ENCODE measurements around the gene ITPRIPL1. TPM values are rescaled to one million over a fixed set of nuclear protein-coding genes. Genes with fewer than 3 reads are reported as not detected.

Gene ITPRIPL1
- total RNA-seq, 4 donors from 2014 or later, result 0.27 to 1.0 (median 0.89) TPM; not detected in 1

DNA sequence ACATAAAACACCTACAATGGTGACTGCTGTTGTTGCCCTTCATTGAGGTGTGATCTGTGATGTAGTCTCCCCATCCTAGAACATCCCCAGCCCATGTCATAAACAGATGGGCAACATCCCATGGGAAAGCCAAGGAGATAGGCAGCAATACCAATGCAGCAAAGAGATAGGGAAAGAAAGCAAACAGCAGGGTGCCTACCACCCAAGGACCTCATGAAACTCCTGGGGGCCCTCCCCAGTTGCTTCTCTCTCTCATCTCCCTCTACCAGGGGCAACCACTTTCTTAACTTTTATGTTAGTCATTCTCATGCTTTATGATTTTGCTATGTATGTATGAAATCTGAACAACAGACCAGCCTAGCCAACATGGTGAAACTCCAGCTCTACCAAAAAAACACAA lies 8.1 kb upstream of the ITPRIPL1 start:
- Histone ChIP-seq H3K4me3 (no peak overlapping the region), H3K9me3 (no peaks in the 10 kb centered on the region), H3K27me3 (peaks cover 55% of the 10 kb centered on the region), H3K27ac (no peak overlapping the region), H3K4me1 (peaks cover 0 to 15% (median 2%) of the 10 kb centered on the region in 3 donors), H3K36me3 (no peaks in the 10 kb centered on the region)
- no peak for ATAC-seq
- TF ChIP-seq POLR2A (IDR thresholded peaks at IDR 0.05), result no peak
- TF ChIP-seq POLR2AphosphoS5 (IDR thresholded peaks at IDR 0.05), result no peak
- TF ChIP-seq, protein P1, sequence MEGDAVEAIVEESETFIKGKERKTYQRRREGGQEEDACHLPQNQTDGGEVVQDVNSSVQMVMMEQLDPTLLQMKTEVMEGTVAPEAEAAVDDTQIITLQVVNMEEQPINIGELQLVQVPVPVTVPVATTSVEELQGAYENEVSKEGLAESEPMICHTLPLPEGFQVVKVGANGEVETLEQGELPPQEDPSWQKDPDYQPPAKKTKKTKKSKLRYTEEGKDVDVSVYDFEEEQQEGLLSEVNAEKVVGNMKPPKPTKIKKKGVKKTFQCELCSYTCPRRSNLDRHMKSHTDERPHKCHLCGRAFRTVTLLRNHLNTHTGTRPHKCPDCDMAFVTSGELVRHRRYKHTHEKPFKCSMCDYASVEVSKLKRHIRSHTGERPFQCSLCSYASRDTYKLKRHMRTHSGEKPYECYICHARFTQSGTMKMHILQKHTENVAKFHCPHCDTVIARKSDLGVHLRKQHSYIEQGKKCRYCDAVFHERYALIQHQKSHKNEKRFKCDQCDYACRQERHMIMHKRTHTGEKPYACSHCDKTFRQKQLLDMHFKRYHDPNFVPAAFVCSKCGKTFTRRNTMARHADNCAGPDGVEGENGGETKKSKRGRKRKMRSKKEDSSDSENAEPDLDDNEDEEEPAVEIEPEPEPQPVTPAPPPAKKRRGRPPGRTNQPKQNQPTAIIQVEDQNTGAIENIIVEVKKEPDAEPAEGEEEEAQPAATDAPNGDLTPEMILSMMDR (IDR thresholded peaks at IDR 0.05), result no peak
- TF ChIP-seq EP300 (IDR thresholded peaks at IDR 0.05), result no peak

- peaks cover 61% of the 10 kb centered on the region for H3K27me3 ChIP-seq
- H3K9me3 ChIP-seq, result no peaks in the 10 kb centered on the region
- peaks cover 0 to 19% (median 2%) of the 10 kb centered on the region in 3 donors for H3K4me1 ChIP-seq
- TF ChIP-seq POLR2AphosphoS5 (IDR thresholded peaks at IDR 0.05) (no peak), EP300 (IDR thresholded peaks at IDR 0.05) (no peak), POLR2A (IDR thresholded peaks at IDR 0.05) (no peak)
- TF ChIP-seq, protein P1 (IDR thresholded peaks at IDR 0.05), result no peak
- no peak for ATAC-seq
- WGBS, 2 donors (ENCODE audit: low coverage in 1 of 2), result 100% methylated on average over 2 of the region's 4 CpGs; no CpG with 5 or more reads in 1 of the 2 donors
- no peak overlapping the region for H3K27ac ChIP-seq
- H3K4me3 ChIP-seq, result no peak overlapping the region
- H3K36me3 ChIP-seq, result no peaks in the 10 kb centered on the region
Observed at GRCh38 chr2:96317584-96317997, 7.5 kb upstream of the ITPRIPL1 start.

DNA sequence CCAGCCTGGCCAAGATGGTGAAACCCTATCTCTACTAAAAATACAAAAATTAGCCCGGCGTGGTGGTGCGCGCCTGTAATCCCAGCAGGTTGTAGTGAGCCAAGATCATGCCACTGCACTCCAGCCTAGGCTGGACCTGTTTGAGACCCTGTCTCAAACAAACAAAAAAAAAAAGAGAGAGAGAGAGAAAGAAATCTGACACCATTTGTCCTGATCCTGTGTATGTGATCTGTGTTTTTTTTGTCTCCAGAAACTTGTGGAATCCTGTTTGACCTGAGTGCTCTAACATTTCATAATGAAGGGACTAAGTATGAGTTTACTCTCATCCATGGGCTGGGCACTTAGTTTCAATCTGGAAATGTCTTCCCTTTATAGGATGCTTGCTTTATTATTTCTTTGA lies 6.4 kb upstream of the ITPRIPL1 start:
- TF ChIP-seq, protein P1 (IDR thresholded peaks at IDR 0.05), result no peak
- TF ChIP-seq EP300 (IDR thresholded peaks at IDR 0.05), result no peak
- TF ChIP-seq POLR2A (IDR thresholded peaks at IDR 0.05), result no peak
- no peak for TF ChIP-seq POLR2AphosphoS5 (IDR thresholded peaks at IDR 0.05)
- Histone ChIP-seq H3K4me3 (no peak overlapping the region), H3K9me3 (no peaks in the 10 kb centered on the region), H3K27ac (no peak overlapping the region), H3K27me3 (peaks cover 72% of the 10 kb centered on the region), H3K36me3 (no peaks in the 10 kb centered on the region), H3K4me1 (peaks cover 0 to 19% (median 2%) of the 10 kb centered on the region in 3 donors)
- WGBS, 2 donors (ENCODE audit: low coverage in 1 of 2), result 88 to 100% methylated on average over 3 to 4 of the region's 4 CpGs
- no peak for ATAC-seq

- WGBS, 2 donors (ENCODE audit: low coverage in 1 of 2), result 71 to 88% methylated on average over 1 of the region's 1 CpG
- Histone ChIP-seq H3K36me3 (no peaks in the 10 kb centered on the region), H3K4me3 (no peak overlapping the region), H3K4me1 (peaks cover 0 to 19% (median 2%) of the 10 kb centered on the region in 3 donors), H3K27me3 (peaks cover 79% of the 10 kb centered on the region), H3K9me3 (no peaks in the 10 kb centered on the region), H3K27ac (no peak overlapping the region)
- no peak for ATAC-seq
- TF ChIP-seq, protein P1 (IDR thresholded peaks at IDR 0.05), result no peak
- TF ChIP-seq POLR2AphosphoS5 (IDR thresholded peaks at IDR 0.05), result no peak
- TF ChIP-seq POLR2A (IDR thresholded peaks at IDR 0.05), result no peak
- no peak for TF ChIP-seq EP300 (IDR thresholded peaks at IDR 0.05)
Observed at GRCh38 chr2:96319396-96319795, 5.7 kb upstream of the ITPRIPL1 start.

DNA sequence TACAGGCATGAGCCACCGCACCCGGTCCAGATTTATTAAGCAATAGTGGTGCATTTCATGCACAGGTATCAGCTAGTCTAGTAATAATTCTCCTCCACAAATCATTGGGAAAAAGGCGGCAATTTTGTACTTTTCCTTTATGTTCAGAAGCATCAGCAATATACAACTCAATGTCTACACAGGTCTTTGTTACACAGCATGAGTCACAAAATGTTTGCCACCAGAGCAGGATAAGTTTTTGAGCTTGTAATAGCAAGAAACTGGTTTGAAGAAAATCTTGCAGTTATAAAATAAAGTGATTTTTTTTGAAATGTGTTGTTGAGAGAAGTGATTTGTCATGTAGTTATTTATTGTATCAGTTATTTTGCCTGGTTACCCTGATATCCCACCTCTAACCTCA lies 4.8 kb upstream of the ITPRIPL1 start:
- Histone ChIP-seq H3K9me3 (no peaks in the 10 kb centered on the region), H3K27me3 (peaks cover 88% of the 10 kb centered on the region), H3K27ac (no peak overlapping the region), H3K4me1 (peaks cover 0 to 27% (median 2%) of the 10 kb centered on the region in 3 donors), H3K36me3 (no peaks in the 10 kb centered on the region), H3K4me3 (no peak overlapping the region)
- 96 to 100% methylated on average over 1 to 3 of the region's 3 CpGs for WGBS, 2 donors (ENCODE audit: low coverage in 1 of 2)
- TF ChIP-seq POLR2A (IDR thresholded peaks at IDR 0.05) (no peak), EP300 (IDR thresholded peaks at IDR 0.05) (no peak), POLR2AphosphoS5 (IDR thresholded peaks at IDR 0.05) (no peak)
- TF ChIP-seq, protein P1 (IDR thresholded peaks at IDR 0.05), result no peak
- ATAC-seq, result no peak

Measured in gastroesophageal sphincter (tissue), 4 donors.